ENCODE results near the gene CBARP.

CBARP gene

DNA sequence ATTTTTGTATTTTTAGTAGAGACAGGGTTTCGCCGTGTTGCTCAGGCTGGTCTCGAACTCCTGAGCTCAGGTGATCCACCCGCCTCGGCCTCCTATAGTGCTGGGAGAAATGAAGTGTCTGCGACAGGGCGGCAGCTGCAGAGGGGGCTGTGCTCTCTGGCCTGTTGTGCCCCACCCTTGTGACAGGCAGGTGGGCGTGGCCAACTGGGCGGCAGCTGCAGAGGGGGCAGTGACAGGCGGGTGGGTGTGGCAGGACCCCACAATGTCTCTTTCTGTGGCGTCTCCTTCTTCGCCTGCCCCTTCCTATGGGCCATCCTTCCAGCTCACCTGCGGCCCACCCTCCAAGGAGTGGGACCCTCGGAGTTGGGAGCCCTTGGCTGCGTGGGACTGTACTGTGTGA, 20.4 kb downstream of the CBARP start:
- TF ChIP-seq CTCF (IDR thresholded peaks at IDR 0.05; ENCODE audit: control insufficient read depth, extremely low read depth, insufficient read depth), result no peak
- no peak overlapping the region for H3K4me3 ChIP-seq (ENCODE audit: low read depth, low read length)
- no peak for DNase-seq (ENCODE audit: low read depth)

DNA sequence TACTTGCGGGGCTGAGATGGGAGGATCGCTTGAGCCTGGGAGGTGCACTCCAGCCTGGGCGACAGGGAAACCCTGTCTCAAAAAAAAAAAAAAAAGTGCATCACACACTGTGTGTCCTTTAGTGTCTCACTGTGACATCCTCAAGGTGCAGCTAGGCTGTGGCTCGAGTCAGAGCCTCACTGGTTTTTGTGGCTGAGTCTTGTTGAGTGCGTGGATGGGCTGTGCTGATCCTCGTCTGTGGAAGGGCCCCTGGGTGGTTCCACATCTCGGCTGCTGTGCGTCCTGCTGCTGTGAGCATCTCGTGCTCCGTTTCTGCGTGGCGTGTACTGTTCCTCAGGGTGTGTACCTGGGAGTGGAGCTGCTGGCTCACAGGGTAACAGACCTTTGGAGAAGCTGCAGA, 21.0 kb downstream of the CBARP start:
- TF ChIP-seq CTCF (IDR thresholded peaks at IDR 0.05; ENCODE audit: control insufficient read depth, extremely low read depth, insufficient read depth), result no peak
- H3K4me3 ChIP-seq (ENCODE audit: low read depth, low read length), result no peak overlapping the region
- no peak for DNase-seq (ENCODE audit: low read depth)

DNA sequence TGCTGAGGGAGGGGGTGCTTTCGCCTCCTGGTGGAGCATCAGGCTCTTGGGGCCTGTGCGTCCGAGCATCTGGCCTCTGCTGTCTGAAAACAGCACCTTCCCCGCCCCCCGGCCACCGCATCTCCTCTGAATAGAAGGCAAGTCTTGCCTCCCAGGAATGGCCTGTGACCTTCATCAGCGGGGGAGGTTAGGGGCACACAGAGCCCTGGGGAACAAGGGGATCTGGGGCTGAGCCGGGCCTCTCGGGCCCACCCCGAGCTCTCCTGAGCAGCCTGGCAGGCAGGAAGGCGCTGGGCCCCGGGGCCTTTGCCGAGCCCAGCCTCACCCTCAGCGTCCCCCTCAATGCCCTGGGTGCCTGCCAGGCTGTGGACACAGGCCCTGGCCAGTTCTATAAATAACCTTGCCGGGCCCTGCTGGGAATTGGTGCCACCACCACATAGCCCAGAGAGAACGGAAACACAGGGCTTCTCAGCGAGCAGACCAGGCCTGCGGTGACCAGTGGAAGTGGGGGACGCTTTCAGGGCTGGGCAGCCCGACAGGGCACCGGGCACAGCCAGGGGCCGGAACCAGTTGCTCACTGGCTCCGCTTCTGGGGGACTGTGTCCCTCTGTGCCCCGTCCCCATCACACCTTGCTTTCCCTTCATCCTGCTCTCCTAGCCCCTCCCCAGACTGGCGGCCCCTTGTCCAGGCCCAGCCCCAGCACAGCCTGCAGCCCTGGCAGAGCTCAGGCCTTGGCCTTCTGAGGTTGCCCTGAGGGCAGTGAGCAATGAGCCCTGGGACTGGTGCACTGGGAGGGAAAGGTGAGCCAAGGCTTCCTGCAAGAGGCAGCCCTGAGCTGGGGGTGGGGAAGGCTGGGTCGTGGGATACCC, 22.7 kb downstream of the CBARP start:
- no peak for TF ChIP-seq CTCF (IDR thresholded peaks at IDR 0.05; ENCODE audit: control insufficient read depth, extremely low read depth, insufficient read depth)
- peak overlapping the region; percentile 35 for H3K4me3 ChIP-seq (ENCODE audit: low read depth, low read length)
- no peak for DNase-seq (ENCODE audit: low read depth)

GRCh38 chr19:1214299-1214861, 23.4 kb downstream of the CBARP start:
- no peak for DNase-seq (ENCODE audit: low read depth)
- TF ChIP-seq CTCF (IDR thresholded peaks at IDR 0.05; ENCODE audit: control insufficient read depth, extremely low read depth, insufficient read depth), result no peak
- H3K4me3 ChIP-seq (ENCODE audit: low read depth, low read length), result peak overlapping the region; percentile 35

DNA sequence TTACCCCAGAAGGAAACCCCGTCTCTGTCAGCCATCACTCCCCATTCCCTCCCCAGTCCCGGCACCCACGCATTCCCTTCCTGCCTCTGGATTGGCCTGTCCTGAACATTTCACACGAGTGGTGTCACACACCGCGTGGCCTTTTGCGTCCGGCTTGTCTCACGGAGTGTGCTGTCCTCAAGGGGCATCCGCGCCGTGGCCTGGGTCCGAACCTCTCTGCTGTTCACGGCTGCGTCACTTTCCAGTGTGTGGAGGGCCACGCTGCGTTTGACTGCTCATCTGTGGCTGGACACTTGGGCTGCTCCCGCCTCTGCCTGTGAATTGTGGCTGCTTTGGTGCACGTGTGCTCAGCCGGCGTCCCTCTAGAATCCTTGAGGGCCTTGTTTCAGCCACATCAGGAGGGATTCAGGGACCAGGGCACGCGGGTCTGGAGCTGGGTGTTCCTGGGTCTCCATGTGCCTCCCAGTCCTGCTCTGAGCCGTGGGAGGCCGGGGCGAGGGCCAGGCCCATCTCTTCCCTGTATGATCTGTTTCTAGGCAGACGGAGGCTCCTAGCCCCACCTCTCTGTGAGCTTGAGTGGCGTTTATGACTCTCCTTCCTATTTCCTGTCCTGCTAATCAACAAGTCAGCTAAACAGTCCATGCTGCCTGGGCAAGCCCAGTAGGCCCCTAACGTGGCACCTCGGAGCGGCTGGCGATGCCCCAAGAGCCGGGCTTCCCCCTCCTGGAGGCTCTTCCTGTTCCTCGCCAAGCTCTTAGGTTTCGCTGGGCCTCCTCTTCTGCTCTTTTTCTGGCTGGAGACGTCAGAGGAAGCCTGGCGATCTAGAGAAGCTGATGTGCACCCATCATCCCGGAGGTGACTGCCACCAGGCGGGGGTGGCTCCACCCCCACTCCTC, 24.2 kb downstream of the CBARP start:
- TF ChIP-seq CTCF (IDR thresholded peaks at IDR 0.05; ENCODE audit: control insufficient read depth, extremely low read depth, insufficient read depth), result no peak
- DNase-seq (ENCODE audit: low read depth), result peak; percentile 90
- peak overlapping the region; percentile 35 for H3K4me3 ChIP-seq (ENCODE audit: low read depth, low read length)

DNA sequence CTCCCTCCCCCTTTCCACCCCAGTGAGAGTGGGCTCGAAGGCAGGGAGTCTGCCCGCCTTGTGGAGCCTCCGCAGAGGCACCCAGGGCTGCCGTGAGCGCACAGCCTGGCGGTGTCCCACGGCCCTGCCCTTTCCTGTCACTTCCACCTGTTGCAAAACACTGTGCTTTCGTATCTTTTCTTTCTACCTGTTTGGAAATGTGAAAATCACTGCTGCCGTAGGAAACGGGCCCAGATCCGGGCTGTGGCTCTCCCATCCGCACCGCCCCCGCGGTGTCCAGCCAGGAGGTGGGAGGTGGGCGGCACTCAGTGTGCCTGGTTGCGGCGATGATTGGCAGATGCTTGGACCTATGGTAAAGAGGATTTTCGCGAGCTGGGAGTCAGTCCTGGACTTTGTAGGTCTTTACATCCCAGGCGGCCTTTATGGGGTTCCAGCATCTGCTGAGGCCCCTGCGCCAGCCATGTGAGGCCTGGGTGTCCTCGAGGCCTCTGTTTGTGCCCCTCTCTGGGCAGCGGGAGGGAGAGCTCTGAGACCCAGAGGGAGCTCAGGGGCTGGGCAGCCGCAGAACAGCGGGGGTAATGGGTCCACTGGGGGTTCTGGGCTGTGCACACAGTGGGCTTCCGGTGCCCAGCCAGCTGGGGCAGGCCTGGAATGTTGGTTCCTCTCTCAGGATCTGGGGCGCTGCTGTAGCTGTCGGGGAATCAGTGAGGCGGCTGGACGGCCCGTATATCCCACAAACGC, 26.1 kb downstream of the CBARP start:
- no peak for TF ChIP-seq CTCF (IDR thresholded peaks at IDR 0.05; ENCODE audit: control insufficient read depth, extremely low read depth, insufficient read depth)
- no peak overlapping the region for H3K4me3 ChIP-seq (ENCODE audit: low read depth, low read length)
- DNase-seq (ENCODE audit: low read depth), result no peak
